DND-41 (cell line): ENCODE data around the gene TEX11.

Source experiments
- EZH2 ChIP-seq: IDR thresholded peaks from 3 replicates; pipeline ENCODE4 v1.6.1; 2012; ENCODE audit warnings: borderline replicate concordance, low read depth, mild to moderate bottlenecking, moderate library complexity, low read length, inconsistent platforms; ENCODE audit not compliant: severe bottlenecking
- TF ChIP-seq, protein P1 (sequence below): IDR thresholded peaks from 2 replicates; pipeline ENCODE4 v1.5.1; 2012; ENCODE audit warnings: borderline replicate concordance, low read length, moderate library complexity, mild to moderate bottlenecking; ENCODE audit not compliant: poor library complexity, severe bottlenecking; ENCODE audit errors: extremely low read depth

DNA sequence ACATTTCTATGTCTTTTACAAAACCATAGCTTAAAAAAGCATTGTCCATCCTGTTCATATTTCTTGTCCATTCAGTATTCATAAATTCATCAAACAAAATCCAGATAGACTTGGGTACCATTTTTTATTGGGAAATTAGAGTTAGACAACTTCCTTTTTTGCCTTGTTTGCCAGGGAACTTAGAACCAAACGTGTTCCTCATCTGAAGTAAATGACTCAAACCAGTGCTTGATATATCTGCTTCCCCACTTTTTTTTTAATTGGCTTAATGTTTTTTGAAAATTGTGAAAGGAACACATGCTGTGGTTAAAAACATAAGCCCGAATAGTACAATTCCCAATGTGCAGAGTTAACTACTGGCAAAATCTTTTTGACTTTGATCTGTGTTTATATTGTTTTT is 419.7 kb downstream of the TEX11 start:
- TF ChIP-seq, protein P1, sequence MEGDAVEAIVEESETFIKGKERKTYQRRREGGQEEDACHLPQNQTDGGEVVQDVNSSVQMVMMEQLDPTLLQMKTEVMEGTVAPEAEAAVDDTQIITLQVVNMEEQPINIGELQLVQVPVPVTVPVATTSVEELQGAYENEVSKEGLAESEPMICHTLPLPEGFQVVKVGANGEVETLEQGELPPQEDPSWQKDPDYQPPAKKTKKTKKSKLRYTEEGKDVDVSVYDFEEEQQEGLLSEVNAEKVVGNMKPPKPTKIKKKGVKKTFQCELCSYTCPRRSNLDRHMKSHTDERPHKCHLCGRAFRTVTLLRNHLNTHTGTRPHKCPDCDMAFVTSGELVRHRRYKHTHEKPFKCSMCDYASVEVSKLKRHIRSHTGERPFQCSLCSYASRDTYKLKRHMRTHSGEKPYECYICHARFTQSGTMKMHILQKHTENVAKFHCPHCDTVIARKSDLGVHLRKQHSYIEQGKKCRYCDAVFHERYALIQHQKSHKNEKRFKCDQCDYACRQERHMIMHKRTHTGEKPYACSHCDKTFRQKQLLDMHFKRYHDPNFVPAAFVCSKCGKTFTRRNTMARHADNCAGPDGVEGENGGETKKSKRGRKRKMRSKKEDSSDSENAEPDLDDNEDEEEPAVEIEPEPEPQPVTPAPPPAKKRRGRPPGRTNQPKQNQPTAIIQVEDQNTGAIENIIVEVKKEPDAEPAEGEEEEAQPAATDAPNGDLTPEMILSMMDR = no peak
- no peak for TF ChIP-seq EZH2
